ENCODE data around the gene LIMCH1. TPM values are rescaled to one million over a fixed set of nuclear protein-coding genes. Genes with fewer than 3 reads are reported as not detected.

LIMCH1 gene
- total and polyA plus RNA-seq, 7 donors, result 0.46 to 26.0 (median 6.7) TPM

DNA sequence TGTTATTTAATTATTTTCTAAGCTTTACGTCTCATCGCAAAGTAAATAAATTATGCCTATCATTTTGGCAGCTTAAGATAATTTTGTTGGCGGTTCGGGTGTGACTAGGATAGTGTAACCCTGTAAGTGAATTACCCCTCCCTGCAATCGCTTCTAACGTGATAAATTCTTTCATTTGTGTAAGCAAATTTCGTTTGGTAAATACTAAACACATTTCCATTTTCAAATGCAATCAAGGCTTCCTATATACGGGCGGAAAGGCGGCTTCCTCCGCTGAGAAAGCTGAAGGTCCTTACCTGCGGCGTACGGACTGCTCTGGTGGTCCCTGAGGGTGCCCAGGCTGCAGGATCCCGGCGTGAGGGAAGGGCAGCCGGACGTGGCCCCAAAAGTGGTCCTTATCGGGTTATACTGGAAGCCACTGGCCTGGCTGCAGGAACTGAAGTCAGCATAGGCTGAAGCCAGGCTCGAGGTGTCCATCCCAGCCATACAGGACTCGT is 210.2 kb downstream of the LIMCH1 start:
- H3K4me3 ChIP-seq, result no peak overlapping the region
- no peak overlapping the region for H3K27ac ChIP-seq
- 7 to 11% methylated on average over 21 of the region's 21 CpGs for WGBS, 2 donors
- H3K9me3 ChIP-seq, result peaks cover 0 to 4% (median 0%) of the 10 kb centered on the region in 4 donors
- H3K36me3 ChIP-seq, result no peaks in the 10 kb centered on the region
- TF ChIP-seq POLR2AphosphoS5 (IDR thresholded peaks at IDR 0.05), result no peak
- TF ChIP-seq EP300 (IDR thresholded peaks at IDR 0.05), result no peak
- no peak for TF ChIP-seq POLR2A (IDR thresholded peaks at IDR 0.05)
- TF ChIP-seq, protein P1, sequence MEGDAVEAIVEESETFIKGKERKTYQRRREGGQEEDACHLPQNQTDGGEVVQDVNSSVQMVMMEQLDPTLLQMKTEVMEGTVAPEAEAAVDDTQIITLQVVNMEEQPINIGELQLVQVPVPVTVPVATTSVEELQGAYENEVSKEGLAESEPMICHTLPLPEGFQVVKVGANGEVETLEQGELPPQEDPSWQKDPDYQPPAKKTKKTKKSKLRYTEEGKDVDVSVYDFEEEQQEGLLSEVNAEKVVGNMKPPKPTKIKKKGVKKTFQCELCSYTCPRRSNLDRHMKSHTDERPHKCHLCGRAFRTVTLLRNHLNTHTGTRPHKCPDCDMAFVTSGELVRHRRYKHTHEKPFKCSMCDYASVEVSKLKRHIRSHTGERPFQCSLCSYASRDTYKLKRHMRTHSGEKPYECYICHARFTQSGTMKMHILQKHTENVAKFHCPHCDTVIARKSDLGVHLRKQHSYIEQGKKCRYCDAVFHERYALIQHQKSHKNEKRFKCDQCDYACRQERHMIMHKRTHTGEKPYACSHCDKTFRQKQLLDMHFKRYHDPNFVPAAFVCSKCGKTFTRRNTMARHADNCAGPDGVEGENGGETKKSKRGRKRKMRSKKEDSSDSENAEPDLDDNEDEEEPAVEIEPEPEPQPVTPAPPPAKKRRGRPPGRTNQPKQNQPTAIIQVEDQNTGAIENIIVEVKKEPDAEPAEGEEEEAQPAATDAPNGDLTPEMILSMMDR (IDR thresholded peaks at IDR 0.05), result no peak
- H3K4me1 ChIP-seq, result peaks cover 0 to 21% (median 3%) of the 10 kb centered on the region in 4 donors
- no peak for DNase-seq
- intact Hi-C loops (cut with DNase I), result no loop called here
- peaks cover 47 to 98% (median 71%) of the 10 kb centered on the region in 3 donors for H3K27me3 ChIP-seq

DNA sequence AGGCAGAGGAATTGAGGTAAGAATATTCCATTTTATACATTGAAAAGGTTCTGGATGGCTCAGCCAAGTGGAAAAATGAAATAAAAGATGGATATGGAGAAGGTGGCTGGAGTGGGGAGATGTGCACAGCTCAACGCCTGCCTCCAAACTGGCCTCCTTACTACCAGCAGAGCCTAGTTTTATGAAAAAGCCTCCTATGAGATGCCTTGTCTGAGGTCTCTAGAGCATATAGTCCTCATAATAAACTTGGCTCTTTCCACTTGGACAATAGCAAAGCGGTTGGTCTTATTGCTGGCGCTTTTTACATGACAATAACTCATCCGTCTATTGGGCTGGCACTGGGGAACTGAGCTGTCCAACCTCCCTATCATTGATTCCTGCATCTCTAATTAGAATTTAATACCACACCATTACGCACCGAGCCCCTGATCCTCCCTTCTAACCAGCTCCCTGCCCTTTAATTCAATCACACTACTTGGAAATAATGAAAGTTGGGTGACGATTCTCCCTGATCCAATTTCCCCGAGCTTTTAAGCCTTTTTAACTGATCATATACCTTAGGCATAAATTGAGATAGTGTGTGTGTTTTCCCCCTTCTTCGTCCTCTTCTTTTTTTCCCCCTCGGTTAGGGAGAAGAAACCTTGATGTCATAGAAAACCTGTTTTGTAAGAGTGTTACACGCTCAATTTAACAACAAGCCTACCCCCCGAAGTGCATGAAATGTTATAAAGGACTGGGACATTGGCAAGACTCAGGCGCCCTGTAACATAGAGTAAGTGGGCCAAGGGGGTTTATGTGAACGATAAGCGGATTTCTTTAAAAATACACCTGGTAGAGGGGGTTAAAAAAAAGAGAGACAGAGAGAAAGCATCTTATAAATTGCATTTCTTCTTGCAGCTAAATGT is 210.9 kb downstream of the LIMCH1 start, which contains the start of gene PHOX2B:
Gene PHOX2B (minus strand): TSS at position 155 of the 905 bp plus-strand sequence. CDS start 115 bp downstream, at position 40.
- Histone ChIP-seq H3K27me3 (peaks cover 47 to 98% (median 77%) of the 10 kb centered on the region in 3 donors), H3K9me3 (peaks cover 0 to 4% (median 0%) of the 10 kb centered on the region in 4 donors), H3K36me3 (no peaks in the 10 kb centered on the region), H3K4me1 (peaks cover 0 to 21% (median 3%) of the 10 kb centered on the region in 4 donors), H3K4me3 (peak within 1 kb of the TSS in 1 of 4 donors; percentile 1), H3K27ac (no peak within 1 kb of the TSS)
- no peak for TF ChIP-seq EP300 (IDR thresholded peaks at IDR 0.05)
- TF ChIP-seq POLR2A (IDR thresholded peaks at IDR 0.05), result no peak
- no peak for TF ChIP-seq POLR2AphosphoS5 (IDR thresholded peaks at IDR 0.05)
- TF ChIP-seq, protein P1 (IDR thresholded peaks at IDR 0.05), result no peak
- intact Hi-C loops (cut with DNase I), result no loop called here
- 9 to 12% methylated on average over 15 of the region's 15 CpGs for WGBS, 2 donors
- DNase-seq, result no peak

DNA sequence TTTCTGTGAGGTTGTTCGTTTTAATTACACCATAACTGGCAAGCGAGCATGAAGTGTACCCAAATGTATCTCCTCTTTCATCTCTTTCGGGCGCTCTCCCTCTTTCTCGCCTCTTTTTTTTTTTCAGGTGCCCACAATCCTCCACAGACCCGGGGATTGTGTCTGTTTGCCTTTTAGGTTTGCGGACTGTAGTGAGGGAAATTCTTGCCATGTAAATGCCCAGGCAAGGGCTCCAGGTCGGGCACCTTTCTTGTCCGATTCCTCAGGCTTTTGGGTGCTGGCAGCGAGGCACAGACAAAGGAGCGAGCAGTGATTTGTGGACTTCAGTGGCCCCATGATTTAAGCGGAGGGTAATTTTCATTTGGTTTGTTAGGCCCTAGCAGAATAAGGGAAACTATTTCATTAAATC is 211.7 kb downstream of the LIMCH1 start:
- Histone ChIP-seq H3K27ac (no peak overlapping the region), H3K27me3 (peaks cover 46 to 98% (median 72%) of the 10 kb centered on the region in 3 donors), H3K9me3 (peaks cover 0 to 4% (median 0%) of the 10 kb centered on the region in 4 donors), H3K4me3 (no peak overlapping the region), H3K4me1 (peaks cover 0 to 21% (median 3%) of the 10 kb centered on the region in 4 donors), H3K36me3 (no peaks in the 10 kb centered on the region)
- no peak for DNase-seq
- intact Hi-C loops (cut with DNase I), result no loop called here
- TF ChIP-seq, protein P1 (IDR thresholded peaks at IDR 0.05), result no peak
- TF ChIP-seq POLR2AphosphoS5 (IDR thresholded peaks at IDR 0.05) (no peak), EP300 (IDR thresholded peaks at IDR 0.05) (no peak), POLR2A (IDR thresholded peaks at IDR 0.05) (no peak)
- WGBS, 2 donors, result 4 to 11% methylated on average over 12 of the region's 12 CpGs

Other genes with a start within 250 kb of the LIMCH1 start
- gene PHOX2B, start 210.6 kb downstream of the LIMCH1 start, total RNA-seq, result 1 to 10 TPM in 3 of 4 donors, under 1 TPM in 1; 0.33 to 3.6 (median 2.9) TPM
- 1 to 10 TPM in 1 of 3 donors, under 1 TPM in 1, not detected in 1; 0.60 to 1.6 TPM for gene PHOX2B, start 210.6 kb downstream of the LIMCH1 start, polyA plus RNA-seq